HG03280 (cell line): Measurements from ENCODE around the gene DMP1.
"Not testable (repeated sequence)": the region's sequence is repeated elsewhere in the genome, so short reads cannot be mapped to it uniquely, and the experiment has no call there.

ENCODE experiments used
- ATAC-seq: cut with Tn5 transposase; IDR thresholded peaks from one replicate; pipeline ENCODE4 v1.9.1; 2021; ENCODE audit warnings: mild to moderate bottlenecking, moderate library complexity; ENCODE audit not compliant: unreplicated experiment

Gene DMP1

DNA sequence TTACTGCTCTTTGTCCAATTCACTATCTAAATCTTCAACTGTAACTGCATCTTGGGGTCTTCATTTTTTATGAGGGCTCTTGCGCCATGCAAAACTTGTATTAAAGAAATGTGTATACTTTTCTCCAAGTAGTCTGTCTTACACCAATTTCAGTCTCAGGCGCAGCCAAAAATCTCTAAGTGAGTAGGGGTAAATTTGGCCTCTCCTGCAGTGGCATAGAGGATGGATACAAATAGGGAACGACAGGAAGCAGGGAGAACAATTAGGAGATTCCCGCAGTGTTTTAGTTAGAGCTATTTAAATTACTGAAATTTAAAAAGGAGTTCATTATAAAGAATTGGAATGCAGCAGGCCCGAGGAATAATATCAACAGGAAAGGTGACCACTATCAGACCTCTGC is 30.2 kb downstream of the DMP1 start:
- no peak for ATAC-seq

DNA sequence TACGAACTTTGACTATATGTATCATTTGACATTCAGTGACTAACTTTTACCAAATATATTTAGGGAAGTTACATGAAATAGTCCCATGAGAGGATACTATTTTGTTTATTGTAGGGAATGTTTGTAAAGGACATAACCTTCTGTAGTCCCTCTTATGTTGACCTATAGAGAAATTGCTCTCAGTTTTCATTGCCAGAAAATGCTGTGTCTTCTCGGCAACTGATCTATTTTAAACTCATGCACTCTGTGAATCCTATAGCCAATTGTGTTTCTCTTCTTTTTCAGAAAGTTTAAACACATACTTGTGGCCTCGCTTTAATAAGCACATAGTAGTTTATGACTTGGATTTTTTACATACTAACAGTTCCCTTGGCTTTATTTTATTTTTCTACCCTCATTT is 38.2 kb downstream of the DMP1 start:
- ATAC-seq = no peak

DNA sequence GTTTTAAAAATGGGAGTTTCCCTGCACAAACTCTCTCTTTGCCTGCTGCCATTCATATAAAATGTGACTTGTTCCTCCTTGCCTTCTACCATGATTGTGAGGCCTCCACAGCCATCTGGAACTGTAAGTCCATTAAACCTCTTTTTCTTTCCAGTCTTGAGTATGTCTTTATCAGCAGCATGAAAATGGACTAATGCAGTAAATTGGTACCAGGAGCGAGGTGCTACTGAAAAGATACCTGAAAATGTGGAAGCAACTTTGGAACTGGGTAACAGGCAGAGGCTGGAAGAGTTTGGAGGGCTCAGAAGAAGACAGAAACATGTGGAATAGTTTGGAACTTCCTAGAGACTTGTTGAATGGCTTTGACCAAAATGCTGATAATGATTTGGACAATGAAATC is 40.9 kb downstream of the DMP1 start:
- not testable (repeated sequence) for ATAC-seq

DNA sequence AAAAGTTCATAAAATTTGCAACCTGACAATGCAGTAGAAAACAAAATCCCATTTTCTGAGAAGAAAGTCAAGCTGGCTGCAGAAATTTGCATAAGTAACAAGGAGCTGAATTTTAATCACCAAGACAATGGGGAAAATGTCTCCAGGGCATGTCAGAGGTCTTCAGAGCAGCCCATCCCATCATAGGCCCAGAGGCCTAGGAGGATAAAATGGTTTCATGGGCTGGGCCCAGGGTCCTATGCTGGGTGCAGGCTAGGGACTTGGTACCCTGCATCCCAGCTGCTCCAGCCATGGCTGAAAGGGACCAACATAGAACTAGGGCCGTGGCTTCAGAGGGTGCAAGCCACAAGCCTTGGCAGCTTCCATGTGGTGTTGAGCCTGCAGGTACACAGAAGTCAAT is 42.0 kb downstream of the DMP1 start:
- not testable (repeated sequence) for ATAC-seq

DNA sequence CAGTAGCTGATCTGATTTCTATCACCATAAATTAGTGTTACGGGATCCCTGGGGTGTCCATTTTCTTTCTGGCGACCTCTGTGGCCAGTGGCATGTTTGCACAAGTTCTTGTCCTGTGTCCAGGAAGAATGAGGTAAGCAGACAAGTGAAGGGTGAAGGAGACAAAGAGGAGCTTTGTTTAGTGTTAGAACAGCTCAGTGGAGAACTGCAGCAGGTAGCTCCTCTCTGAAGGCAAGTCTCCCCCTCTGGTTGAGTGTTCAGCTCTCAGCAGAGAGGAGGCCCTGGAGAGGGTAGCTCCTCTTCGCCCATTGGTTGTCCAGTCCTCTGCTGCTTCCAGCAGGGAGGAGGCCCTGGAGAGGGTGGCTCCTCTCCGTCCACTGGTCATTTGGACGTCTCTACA is 47.2 kb downstream of the DMP1 start:
- ATAC-seq = no peak

DNA sequence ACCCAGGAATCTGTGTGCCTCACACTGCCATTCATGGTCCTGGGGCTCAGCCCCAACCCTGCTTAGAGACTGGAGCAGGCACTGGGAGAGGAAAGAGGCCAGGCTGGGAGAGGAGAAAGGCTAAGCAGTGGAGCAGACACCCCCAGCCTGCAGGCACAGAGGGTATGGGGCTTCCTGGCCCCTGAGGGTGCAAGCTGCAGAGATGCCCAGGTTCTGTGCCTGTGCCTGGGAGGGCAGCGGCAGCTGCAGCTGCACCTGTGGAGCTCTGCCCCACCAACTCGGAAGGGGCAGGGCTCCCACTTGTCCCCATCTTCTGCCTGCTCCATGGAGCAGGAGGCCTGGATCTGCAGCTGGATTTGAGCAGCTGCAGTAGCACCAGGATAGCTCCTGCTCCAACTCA is 47.9 kb downstream of the DMP1 start:
- no peak for ATAC-seq

DNA sequence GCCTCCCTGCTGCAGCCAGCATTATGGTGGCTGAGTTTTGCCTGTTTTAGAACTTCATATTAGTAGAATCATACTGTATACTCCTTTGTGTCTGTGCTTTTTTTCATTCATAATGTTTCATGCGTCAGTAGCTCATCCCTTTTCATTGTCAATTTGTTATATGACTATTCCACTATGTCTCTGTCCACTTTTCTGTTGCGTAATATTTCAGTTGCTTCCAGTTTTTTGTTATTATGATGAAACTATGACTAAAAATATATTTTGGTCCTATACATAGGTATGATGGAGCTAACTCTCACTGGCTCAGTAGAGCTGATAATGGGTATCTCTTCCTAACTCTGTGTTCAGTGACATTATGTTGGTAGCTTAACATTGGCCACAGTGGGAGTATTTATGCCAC is 48.3 kb downstream of the DMP1 start:
- ATAC-seq = no peak

DNA sequence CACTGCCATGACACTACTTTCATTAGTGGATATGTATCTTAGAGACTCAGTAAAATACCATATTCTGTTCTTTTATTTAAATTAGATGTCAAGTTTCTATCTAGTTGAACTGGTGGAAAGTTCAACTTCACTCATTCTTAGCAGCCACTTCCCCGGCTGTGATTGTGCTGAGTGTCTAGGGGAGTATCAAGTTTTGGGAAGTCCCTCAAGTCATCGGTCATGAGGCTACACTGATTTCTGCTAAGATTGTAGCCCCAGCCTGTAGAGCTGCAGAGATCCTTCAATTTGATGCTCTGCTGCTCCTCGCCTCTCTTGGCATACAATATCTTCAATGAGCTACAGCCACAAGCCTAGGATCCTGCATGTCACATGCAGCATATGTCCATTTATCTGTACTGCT is 53.9 kb downstream of the DMP1 start:
- ATAC-seq = no peak

DNA sequence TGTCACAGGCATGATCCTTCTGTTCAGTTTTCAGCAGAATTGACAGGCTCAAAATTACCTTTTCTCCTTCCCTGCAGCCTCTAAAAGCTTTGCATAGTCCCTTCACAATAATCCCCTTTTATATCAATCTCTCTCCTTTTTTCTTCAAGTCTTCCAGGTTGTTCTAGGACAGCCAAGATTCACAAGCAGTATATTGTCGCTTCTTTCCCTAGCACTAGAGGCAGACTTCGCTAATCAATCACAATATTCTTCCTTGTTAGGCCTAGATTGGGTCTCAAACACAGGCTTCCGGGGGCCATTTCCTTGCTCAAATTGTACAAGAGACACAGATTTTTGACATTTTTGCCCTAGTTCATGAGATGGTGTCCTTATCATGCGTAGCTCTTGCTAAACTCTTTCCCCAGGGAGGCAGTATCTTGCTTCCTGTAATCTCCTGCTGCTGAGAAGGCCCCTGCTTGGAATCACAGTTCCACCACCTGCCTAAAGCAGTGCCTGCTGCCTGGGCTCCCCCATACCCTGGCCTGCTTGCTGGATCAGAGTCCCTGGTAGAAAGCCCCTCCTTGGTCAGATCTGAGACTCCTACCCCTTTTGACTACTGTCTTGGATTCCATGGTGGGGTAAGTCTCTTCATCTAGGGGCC is 57.3 kb downstream of the DMP1 start:
- ATAC-seq = no peak
